ENCODE measurements around the gene ANTXR1.

DNA sequence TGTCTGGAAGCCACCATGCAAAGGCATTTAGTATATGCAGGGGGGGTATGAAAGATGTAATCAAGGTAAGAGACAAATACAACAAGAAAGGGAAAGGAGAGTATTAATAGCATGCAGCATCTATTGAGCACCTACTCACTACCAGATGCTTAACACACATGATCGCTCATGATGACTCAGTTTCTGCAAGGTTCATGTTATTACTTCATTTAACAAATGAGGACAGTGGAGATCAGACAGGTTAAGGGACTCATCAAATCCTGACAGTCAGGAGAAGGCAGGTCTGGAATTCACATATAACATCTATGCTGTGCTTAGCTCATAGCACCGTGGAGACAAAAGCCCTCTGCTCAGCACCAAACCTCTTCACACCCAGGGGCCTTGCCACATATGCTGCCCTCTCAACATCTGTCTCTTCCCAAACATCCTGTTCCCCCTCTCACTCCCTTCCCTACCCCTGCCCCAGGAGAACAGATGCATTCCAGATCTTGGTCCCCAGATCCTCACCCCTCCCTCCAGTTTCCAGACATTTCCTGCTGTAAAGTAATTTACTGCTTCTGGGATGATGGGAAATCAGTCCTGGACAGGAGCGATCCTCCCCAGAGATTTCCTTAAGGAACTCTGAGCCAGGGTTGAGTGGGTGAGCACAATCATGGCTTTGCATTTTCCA is 155.3 kb downstream of the ANTXR1 start:
- TF ChIP-seq CTCF (IDR thresholded peaks at IDR 0.05; ENCODE audit: low read depth, low read length): no peak
- TF ChIP-seq EZH2phosphoT487 (IDR thresholded peaks at IDR 0.05; ENCODE audit: low read depth): no peak
